NCI-H2081 treated with DMSO at 0.1 percent for 48 hours (cell line): Measurements from ENCODE around the gene ZNF157.

ENCODE experiments used
- DNase-seq: peaks from one replicate; lab custom pipeline; 2025; lab: John Stamatoyannopoulos, UW

ZNF157 gene

DNA sequence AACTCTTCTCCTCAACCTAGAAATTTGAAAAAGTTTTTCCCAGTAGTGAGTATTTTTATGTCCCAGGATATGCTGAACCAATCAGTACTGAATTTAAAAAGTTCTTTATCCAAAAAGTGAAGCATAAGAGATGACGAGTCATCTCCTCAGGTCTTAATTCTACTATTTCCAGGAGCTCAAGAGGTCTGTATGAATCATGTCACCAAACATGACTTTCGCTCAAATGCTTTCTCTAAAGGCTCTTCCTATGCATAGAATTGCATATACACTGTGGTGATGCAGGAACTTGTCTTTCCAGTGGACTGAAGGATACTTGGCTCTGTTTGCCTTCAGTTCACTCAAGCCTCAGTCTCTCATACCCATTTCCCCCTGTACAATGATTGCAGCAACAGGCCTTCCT lies 76.6 kb downstream of the ZNF157 start:
- no peak for DNase-seq

DNA sequence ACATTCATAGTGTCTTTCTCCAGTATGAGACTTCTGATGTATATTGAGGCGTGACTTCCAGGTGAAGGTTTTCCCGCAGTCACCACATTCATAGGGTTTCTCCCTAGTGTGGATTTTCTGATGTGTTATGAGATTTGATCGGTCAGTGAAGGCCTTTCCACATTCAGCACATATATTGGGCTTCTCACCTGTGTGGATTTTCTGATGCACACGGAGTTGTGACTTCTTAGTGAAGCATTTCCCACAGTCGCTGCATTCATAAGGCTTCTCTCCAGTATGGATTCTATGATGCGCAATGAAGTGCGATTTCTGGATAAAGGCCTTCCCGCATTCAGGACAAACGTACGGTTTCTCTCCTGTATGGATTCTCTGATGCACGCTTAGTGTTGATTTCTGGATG lies 77.2 kb downstream of the ZNF157 start:
- DNase-seq: no peak

DNA sequence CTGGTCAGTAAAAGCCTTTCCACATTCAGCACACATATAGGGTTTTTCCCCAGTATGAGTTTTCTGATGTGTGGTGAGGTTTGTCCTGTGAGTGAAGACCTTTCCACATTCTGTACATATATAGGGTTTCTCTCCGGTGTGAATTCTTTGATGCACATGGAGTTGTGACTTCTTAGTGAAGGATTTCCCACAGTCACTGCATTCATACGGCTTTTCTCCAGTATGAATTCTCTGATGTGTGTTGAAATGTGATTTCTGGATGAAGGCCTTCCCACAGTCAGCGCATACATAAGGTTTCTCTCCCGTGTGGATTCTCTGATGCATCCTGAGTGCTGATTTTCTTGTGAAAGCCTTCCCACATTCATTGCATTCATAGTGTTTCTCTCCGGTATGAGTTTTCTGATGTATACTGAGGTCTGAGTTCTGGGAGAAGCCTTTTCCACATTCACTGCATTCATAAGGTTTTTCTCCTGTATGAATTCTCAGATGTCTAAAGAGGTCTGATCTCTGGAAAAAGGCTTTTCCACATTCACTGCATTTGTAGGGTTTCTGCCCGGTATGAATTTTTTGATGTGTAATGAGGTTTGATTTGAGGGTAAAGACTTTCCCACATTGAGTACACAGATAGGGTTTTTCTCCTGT lies 77.9 kb downstream of the ZNF157 start:
- DNase-seq: no peak

DNA sequence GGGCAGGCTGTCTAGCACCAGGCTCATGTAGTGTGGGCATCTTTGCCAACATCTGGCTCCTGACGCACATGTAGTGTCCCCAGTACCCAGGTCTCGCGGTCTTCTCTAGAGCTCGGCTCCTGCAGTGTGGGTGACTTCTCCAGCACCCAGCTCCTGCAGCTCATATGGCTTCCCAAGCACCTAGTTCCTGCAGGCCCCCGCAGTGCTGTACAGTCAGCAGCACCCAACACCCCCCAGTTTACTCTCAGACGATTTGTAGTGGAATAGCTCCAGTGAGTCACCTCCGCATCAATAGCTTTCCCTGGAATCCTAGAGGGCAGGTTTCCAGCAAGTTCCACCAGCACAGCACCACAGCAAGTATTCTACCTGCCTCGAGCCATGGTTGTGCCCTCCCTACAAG lies 81.7 kb downstream of the ZNF157 start:
- DNase-seq: no peak

DNA sequence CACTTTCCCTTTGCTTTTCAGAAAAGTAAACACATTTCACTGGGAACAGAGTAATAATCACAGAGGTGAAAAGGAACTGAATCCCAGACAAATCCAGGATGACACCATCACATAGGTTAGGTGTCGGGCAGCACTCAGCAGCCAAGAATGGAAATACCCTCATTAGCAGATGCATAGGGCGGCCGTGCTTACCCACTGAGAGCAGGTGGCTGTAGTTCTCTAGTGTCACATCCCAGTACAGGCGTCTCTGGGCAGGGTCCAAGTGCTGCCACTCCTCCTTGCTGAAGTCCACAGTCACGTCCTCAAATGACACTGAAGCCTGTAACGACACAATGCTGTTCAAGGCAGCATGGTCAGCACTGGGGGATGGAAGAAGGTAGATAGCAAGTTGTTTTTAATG lies 85.7 kb downstream of the ZNF157 start:
- no peak for DNase-seq

DNA sequence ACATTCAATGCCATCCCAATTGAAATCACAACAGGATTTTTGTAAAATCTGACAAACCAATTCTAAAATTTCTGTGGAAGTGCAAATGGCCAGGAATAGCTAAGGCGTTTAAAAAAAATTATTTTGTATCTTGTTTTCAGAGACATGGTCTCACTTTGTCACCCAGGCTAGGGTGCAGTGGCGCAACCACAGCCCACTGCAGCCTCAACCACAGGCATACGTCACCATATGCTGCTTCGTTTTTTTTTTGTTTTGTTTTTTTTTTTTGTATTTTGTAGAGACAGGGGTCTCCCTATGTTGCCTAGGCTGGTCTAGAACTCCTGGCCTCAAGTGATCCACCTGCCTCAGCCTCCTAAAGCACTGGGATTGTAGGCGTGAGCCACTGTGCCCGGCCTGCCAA lies 88.2 kb downstream of the ZNF157 start:
- DNase-seq: no peak

DNA sequence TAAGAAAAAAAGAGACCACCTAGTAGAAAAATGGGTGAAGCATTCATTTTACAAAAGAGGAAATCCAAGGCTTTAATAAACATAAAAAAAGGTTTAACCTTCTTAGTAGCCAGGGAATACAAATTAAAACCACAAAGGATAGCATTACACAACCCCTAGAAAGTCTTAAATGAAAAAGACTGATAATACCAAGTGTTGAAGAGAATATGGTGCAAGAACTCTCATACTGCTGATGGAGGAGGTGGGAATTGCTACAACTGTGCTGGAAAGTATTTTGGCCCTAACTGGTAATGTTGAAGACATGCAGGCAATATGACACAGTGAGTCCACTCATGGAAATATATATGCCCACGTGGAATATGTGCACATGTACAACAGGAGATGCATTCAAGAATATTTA lies 90.2 kb downstream of the ZNF157 start:
- no peak for DNase-seq
